K562 (cell line): Measurements from ENCODE around the gene MON1A. TPM values are rescaled to one million over a fixed set of nuclear protein-coding genes. Genes with fewer than 3 reads are reported as not detected.
A peak's percentile ranks its signal among the peaks of the same experiment; 100 is the strongest.

Experiments used
- ATF1 ChIP-seq, 2 experiments: fragments of 450-650 bp in 1 of 2; IDR thresholded peaks; 2 replicates each; pipeline ENCODE4 v1.6.1; 2016; ENCODE audit warnings: missing compliant biosample characterization in 1 of 2, missing genetic modification characterization in 1 of 2
- BACH1 ChIP-seq: fragments of 200-800 bp; sonication (Bioruptor generic); IDR thresholded peaks from 2 replicates; pipeline ENCODE4 v1.6.1; 2016; ENCODE audit warnings: missing genetic modification characterization, missing compliant biosample characterization
- C11orf30 ChIP-seq: fragments of 450-650 bp; IDR thresholded peaks from 2 replicates; pipeline ENCODE4 v1.6.1; 2016; ENCODE audit warnings: low read depth, mild to moderate bottlenecking
- CREM ChIP-seq: IDR thresholded peaks from 2 replicates; pipeline ENCODE4 v1.6.1; 2014; ENCODE audit warnings: antibody characterized with exemption, low read depth
- CTBP1 ChIP-seq: fragments of 450-650 bp; IDR thresholded peaks from 2 replicates; pipeline ENCODE4 v1.6.1; 2016; ENCODE audit warnings: borderline replicate concordance
- MYBL2 ChIP-seq, 2 experiments: fragments of 450-650 bp in 1 of 2; sonication (generic) in 1 of 2; formaldehyde crosslinking in 1 of 2; IDR thresholded peaks; 2 replicates each; pipeline versions ENCODE4 v1.6.1 to v1.8.1; 2017 to 2022; ENCODE audit warnings: borderline replicate concordance in 1 of 2, inconsistent platforms in 1 of 2, low read depth in 1 of 2, mild to moderate bottlenecking in 1 of 2, missing genetic modification reagents in 1 of 2, moderate library complexity in 1 of 2
- NFE2 ChIP-seq: IDR thresholded peaks from 2 replicates; pipeline ENCODE4 v1.6.1; 2014; ENCODE audit warnings: antibody characterized with exemption, low read depth
- OTX1 ChIP-seq: fragments of 450-650 bp; formaldehyde crosslinking; IDR thresholded peaks from 2 replicates; pipeline ENCODE4 v1.4.0; 2022; ENCODE audit warnings: mild to moderate bottlenecking
- PRMT5 ChIP-seq: sonication (generic); formaldehyde crosslinking; IDR thresholded peaks from 2 replicates; pipeline ENCODE4 v1.5.0; 2020; ENCODE audit warnings: missing genetic modification reagents
- SMARCE1 ChIP-seq: fragments of 450-650 bp; IDR thresholded peaks from 2 replicates; pipeline ENCODE4 v1.7.1; 2016; ENCODE audit warnings: mild to moderate bottlenecking
- TCF7L2 ChIP-seq: fragments of 150-350 bp; IDR thresholded peaks from 2 replicates; pipeline ENCODE4 v1.6.1; 2016; ENCODE audit warnings: low read depth, mild to moderate bottlenecking, low read length, moderate library complexity
- TGIF2 ChIP-seq: sonication (generic); formaldehyde crosslinking; IDR thresholded peaks from 2 replicates; pipeline ENCODE4 v1.8.1; 2022; ENCODE audit warnings: mild to moderate bottlenecking, missing genetic modification reagents, moderate library complexity
- ZBTB40 ChIP-seq, 2 experiments: fragments of 450-650 bp in 1 of 2; sonication (generic) in 1 of 2; formaldehyde crosslinking in 1 of 2; IDR thresholded peaks; 2 replicates each; pipeline versions ENCODE4 v1.7.1 to v1.9.0; 2016 to 2022; ENCODE audit warnings: inconsistent platforms in 1 of 2, mild to moderate bottlenecking in 1 of 2, missing genetic modification reagents in 1 of 2
- ZC3H4 ChIP-seq: sonication (generic); formaldehyde crosslinking; IDR thresholded peaks from 2 replicates; pipeline ENCODE4 v1.9.0; 2021; ENCODE audit warnings: missing genetic modification reagents, borderline replicate concordance
- ZC3H8 ChIP-seq: fragments of 450-650 bp; IDR thresholded peaks from 2 replicates; pipeline ENCODE4 v1.6.1; 2017
- ZNF121 ChIP-seq: sonication (generic); formaldehyde crosslinking; conservative IDR thresholded peaks from 2 replicates; pipeline ENCODE4 v1.8.0; 2022; ENCODE audit warnings: missing genetic modification reagents
- ZNF445 ChIP-seq: fragments of 250-450 bp; sonication (Bioruptor Pico); IDR thresholded peaks from 2 replicates; pipeline ENCODE4 v1.4.0; 2020; ENCODE audit warnings: low read depth, mild to moderate bottlenecking, moderate library complexity
- polyA plus RNA-seq, 8 experiments: library from polyadenylated mRNA; depleted of rRNA in 4 of 8; stranded (reverse) in 5 of 8; unstranded in 3 of 8; fragments of >200 nt; fragmentation: Nextera tagmentation in 2 of 8; fragmentation: Illumina TruSeq in 1 of 8; extraction: Ambion mirVana in 2 of 8; extraction: Trizol in 1 of 8; gene quantifications; 2 replicates each; pipeline versions ENCODE4 v1.2.1 to v1.2.3, GENCODE V29; 2011 to 2014; ENCODE audit warnings: inconsistent platforms in 1 of 8, missing spikeins in 1 of 8
- total RNA-seq, 7 experiments: library from RNA; depleted of rRNA in 6 of 7; stranded (reverse); fragments of >200 nt in 6 of 7; fragmentation: Illumina TruSeq in 2 of 7; extraction: Trizol in 2 of 7; gene quantifications; 2 replicates each; pipeline versions ENCODE4 v1.2.1 to v1.2.3, GENCODE V29; 2011 to 2021; ENCODE audit warnings: low replicate concordance in 1 of 7

MON1A gene
- total and polyA plus RNA-seq, 9 of the 15 experiments (the other 6 are each of a cell fraction or from before 2014, with no cell fraction given): 1.1 to 13.8 (median 6.8) TPM

DNA sequence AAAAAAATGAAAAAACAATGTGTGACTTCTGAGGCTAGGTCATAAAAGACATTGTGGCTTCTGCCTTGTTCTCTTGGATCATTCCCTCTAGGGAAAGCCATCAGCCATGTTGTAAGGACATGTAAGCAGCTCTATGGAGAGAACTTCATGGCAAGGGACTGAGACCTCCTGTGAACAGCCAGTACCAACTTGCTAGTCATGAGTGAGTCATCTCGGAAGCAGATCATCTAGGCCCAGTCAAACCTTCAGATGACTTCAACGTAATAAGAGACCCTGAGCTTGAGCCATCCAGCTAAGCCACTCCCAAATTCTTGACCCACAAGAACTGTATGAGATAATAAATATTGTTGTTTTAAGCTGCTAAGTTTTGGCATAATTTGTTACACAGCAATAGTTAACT, 4.9 kb downstream of the MON1A start (continued):
- TF ChIP-seq ZBTB40 (IDR thresholded peaks at IDR 0.05) (no peak), ZBTB40 (CRISPR knock-in tag; IDR thresholded peaks at IDR 0.05) (no peak), ZNF445 (no peak), MYBL2 (IDR thresholded peaks at IDR 0.05; ENCODE audit: low read depth) (no peak), MYBL2 (CRISPR knock-in tag; IDR thresholded peaks at IDR 0.05; ENCODE audit: borderline replicate concordance) (no peak), ZC3H8 (no peak), CTBP1 (no peak), PRMT5 (CRISPR knock-in tag) (no peak), ZC3H4 (CRISPR knock-in tag) (no peak), TGIF2 (no peak), ATF1 (CRISPR knock-in tag; IDR thresholded peaks at IDR 0.05) (no peak), ATF1 (tag; IDR thresholded peaks at IDR 0.05) (peak; percentile 27; the same call in 1 of the 2 replicates), BACH1 (tag) (no peak), CREM (peak; percentile 51; the same call in 1 of the 2 replicates), OTX1 (CRISPR knock-in tag) (no peak), NFE2 (peak; percentile 59; the same call in 1 of the 2 replicates), SMARCE1 (peak; percentile 64), C11orf30 (0 out of 2 replicates have a peak, but pooled peaks have one; percentile 16), TCF7L2 (no peak), ZNF121 (CRISPR knock-in tag) (no peak)
